Subcutaneous adipose tissue (tissue), 4 donors: ENCODE results near the gene MCUR1. TPM values are rescaled to one million over a fixed set of nuclear protein-coding genes. Genes with fewer than 3 reads are reported as not detected.

ENCODE experiments used
- total RNA-seq, 4 donors: library from RNA; depleted of rRNA; stranded (reverse); fragments of >200 nt; gene quantifications; one replicate each; pipeline ENCODE4 v1.1.0, GENCODE V29; 2016
- TF ChIP-seq, protein P1 (sequence below): fragments of 450-650 bp; IDR thresholded peaks from one replicate; pipeline ENCODE4 v1.5.1; 2016; ENCODE audit warnings: low read depth, mild to moderate bottlenecking, control low read depth, antibody characterized with exemption, moderate library complexity

The MCUR1 gene
- total RNA-seq, 4 donors from 2014 or later = 10.5 to 19.2 (median 17.1) TPM

DNA sequence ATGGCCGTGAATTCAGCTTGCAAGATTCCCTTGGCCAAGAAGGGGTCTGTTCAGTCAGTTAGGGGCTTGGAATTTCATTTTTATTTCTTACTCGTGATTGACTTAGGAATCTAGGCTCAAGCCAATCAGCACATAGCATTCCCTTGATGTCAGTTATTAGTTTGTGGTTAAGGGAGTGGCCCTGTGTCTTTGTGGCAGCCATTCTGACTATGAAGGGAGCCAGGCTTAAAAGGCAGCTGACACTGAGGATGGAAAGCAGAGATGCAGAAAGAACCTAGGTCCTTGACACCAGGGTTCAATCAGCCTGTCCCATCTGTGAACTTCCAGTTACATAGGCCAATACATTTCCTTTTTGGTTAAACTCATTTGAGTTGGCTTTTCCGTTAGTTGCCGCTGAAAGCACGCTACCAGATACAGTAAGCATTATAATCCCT lies 48.1 kb downstream of the MCUR1 start:
- TF ChIP-seq, protein P1, sequence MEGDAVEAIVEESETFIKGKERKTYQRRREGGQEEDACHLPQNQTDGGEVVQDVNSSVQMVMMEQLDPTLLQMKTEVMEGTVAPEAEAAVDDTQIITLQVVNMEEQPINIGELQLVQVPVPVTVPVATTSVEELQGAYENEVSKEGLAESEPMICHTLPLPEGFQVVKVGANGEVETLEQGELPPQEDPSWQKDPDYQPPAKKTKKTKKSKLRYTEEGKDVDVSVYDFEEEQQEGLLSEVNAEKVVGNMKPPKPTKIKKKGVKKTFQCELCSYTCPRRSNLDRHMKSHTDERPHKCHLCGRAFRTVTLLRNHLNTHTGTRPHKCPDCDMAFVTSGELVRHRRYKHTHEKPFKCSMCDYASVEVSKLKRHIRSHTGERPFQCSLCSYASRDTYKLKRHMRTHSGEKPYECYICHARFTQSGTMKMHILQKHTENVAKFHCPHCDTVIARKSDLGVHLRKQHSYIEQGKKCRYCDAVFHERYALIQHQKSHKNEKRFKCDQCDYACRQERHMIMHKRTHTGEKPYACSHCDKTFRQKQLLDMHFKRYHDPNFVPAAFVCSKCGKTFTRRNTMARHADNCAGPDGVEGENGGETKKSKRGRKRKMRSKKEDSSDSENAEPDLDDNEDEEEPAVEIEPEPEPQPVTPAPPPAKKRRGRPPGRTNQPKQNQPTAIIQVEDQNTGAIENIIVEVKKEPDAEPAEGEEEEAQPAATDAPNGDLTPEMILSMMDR = no peak

GRCh38 chr6:13765570-13765969 lies 48.8 kb downstream of the MCUR1 start:
- TF ChIP-seq, protein P1 = no peak

- TF ChIP-seq, protein P1 = no peak
Measured at GRCh38 chr6:13764996-13765395, 49.4 kb downstream of the MCUR1 start.

- TF ChIP-seq, protein P1 = no peak
Measured at GRCh38 chr6:13763740-13764381, 50.5 kb downstream of the MCUR1 start.

GRCh38 chr6:13762611-13763441 lies 51.5 kb downstream of the MCUR1 start:
- TF ChIP-seq, protein P1 = no peak

DNA sequence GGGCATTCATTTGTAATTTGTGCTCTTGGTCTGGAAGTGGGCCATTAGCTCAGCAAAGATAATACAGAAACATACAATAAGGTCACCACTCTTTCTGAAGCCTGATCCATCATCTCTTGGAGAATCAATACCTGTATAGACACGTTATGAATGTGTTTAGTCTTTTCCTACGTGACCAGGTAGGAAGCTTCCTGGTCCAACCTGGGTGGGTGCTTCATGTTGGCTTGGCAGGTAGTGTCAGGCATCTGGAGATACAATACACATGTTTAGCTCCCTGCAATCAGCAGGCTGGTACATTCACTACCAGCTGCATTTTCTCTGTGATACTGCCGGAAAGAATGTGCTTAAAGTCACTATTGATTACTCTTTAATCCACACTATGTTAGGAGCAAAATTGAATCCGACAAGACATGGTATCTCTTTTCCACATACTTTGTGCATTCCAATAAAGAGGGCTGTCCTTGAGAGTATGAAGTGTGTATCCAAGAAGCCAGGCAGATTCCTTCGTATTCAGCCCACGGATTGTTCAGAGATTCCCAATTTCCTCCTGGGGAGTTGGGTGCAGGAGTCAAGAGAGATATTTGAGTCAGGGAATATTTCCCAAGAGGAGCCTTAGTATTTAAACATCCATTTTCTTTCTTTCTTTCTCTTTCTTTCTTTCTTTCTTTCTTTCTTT lies 52.9 kb downstream of the MCUR1 start:
- TF ChIP-seq, protein P1 = no peak
